ENCODE data around the gene FNDC11.

The FNDC11 gene

GRCh38 chr20:63591147-63591533 is 37.2 kb downstream of the FNDC11 start:
- H3K36me3 ChIP-seq (ENCODE audit: control insufficient read depth, insufficient read depth, low read length), result peaks cover 53% of the 10 kb centered on the region
- no peaks in the 10 kb centered on the region for H3K9me3 ChIP-seq (ENCODE audit: control insufficient read depth, low read length)
- WGBS, 2 experiments (ENCODE audit: insufficient coverage in 2 of 2), result 87 to 89% methylated on average over 4 of the region's 4 CpGs

DNA sequence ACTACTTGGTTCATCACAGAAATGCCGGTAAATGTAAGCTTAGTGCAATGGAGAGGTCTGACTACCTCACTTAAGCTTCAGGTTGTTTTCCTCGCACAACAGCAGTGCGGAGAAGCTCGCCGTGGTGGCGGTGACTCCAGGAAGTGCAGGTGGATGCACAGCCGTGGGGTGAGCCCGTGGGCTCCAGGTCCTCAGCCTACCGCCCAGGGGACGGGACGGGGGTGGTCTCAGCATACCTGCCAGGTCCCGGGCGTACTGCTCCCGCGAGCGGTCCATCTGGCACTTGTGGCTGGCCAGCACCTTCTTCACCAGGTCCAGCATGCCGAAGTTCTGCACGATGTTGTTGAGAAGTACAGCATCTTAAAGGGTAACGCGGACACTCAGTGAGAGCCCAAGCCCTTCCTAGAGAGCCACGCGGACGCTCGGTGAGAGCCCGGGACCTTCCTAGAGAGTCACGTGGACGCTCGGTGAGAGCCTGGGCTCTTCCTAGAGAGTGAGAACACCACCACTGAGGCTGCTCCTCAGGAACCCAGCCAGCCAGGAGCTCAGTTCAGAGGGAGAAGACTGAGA is 37.9 kb downstream of the FNDC11 start:
- H3K4me3 ChIP-seq (ENCODE audit: extremely low read depth, insufficient read depth, low read length, poor library complexity, severe bottlenecking), result no peak overlapping the region
- H3K9me3 ChIP-seq (ENCODE audit: control insufficient read depth, low read length), result no peaks in the 10 kb centered on the region
- 95 to 97% methylated on average over 28 of the region's 28 CpGs for WGBS, 2 experiments (ENCODE audit: insufficient coverage in 2 of 2)
- H3K4me1 ChIP-seq (ENCODE audit: control insufficient read depth, insufficient read depth, low read length, poor library complexity, severe bottlenecking), result peaks cover 6% of the 10 kb centered on the region
- peaks cover 54% of the 10 kb centered on the region for H3K36me3 ChIP-seq (ENCODE audit: control insufficient read depth, insufficient read depth, low read length)
- H3K27ac ChIP-seq (ENCODE audit: low read depth, low read length, severe bottlenecking), result no peak overlapping the region

More at GRCh38 chr20:63591147-63591533, 37.2 kb downstream of the FNDC11 start:
- no peak overlapping the region for H3K4me3 ChIP-seq (ENCODE audit: extremely low read depth, insufficient read depth, low read length, poor library complexity, severe bottlenecking)
- H3K4me1 ChIP-seq (ENCODE audit: control insufficient read depth, insufficient read depth, low read length, poor library complexity, severe bottlenecking), result peaks cover 6% of the 10 kb centered on the region
- H3K27ac ChIP-seq (ENCODE audit: low read depth, low read length, severe bottlenecking), result no peak overlapping the region

DNA sequence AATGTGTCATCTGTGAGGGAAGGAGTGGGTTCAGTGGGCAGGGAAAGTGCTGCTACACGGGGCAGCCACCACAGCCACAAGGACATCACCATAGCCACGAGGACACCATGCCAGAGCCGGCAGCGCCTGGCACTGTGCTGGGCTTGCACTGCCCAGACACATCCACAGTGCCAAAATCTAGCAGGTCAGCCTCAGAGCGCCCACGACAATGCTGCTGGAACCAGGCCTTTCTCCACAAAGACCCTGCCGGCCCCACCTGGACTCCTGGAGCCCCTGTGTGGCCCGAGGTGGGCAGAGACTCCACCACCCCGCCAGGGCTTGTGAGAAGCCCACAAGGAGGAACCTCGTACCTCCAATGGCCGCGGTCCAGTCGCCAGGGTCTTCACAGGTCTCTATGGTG is 38.7 kb downstream of the FNDC11 start:
- WGBS, 2 experiments (ENCODE audit: insufficient coverage in 2 of 2), result 97 to 98% methylated on average over 11 to 13 of the region's 13 CpGs
- peaks cover 51% of the 10 kb centered on the region for H3K36me3 ChIP-seq (ENCODE audit: control insufficient read depth, insufficient read depth, low read length)
- no peak overlapping the region for H3K27ac ChIP-seq (ENCODE audit: low read depth, low read length, severe bottlenecking)
- H3K4me3 ChIP-seq (ENCODE audit: extremely low read depth, insufficient read depth, low read length, poor library complexity, severe bottlenecking), result no peak overlapping the region
- peaks cover 6% of the 10 kb centered on the region for H3K4me1 ChIP-seq (ENCODE audit: control insufficient read depth, insufficient read depth, low read length, poor library complexity, severe bottlenecking)
- H3K9me3 ChIP-seq (ENCODE audit: control insufficient read depth, low read length), result no peaks in the 10 kb centered on the region

GRCh38 chr20:63594043-63594561 is 40.1 kb downstream of the FNDC11 start:
- WGBS, 2 experiments (ENCODE audit: insufficient coverage in 2 of 2), result 89 to 93% methylated on average over 9 to 10 of the region's 10 CpGs
- Histone ChIP-seq H3K4me1 (ENCODE audit: control insufficient read depth, insufficient read depth, low read length, poor library complexity, severe bottlenecking) (peaks cover 6% of the 10 kb centered on the region), H3K4me3 (ENCODE audit: extremely low read depth, insufficient read depth, low read length, poor library complexity, severe bottlenecking) (no peak overlapping the region), H3K9me3 (ENCODE audit: control insufficient read depth, low read length) (no peaks in the 10 kb centered on the region), H3K27ac (ENCODE audit: low read depth, low read length, severe bottlenecking) (no peak overlapping the region), H3K36me3 (ENCODE audit: control insufficient read depth, insufficient read depth, low read length) (peaks cover 56% of the 10 kb centered on the region)

DNA sequence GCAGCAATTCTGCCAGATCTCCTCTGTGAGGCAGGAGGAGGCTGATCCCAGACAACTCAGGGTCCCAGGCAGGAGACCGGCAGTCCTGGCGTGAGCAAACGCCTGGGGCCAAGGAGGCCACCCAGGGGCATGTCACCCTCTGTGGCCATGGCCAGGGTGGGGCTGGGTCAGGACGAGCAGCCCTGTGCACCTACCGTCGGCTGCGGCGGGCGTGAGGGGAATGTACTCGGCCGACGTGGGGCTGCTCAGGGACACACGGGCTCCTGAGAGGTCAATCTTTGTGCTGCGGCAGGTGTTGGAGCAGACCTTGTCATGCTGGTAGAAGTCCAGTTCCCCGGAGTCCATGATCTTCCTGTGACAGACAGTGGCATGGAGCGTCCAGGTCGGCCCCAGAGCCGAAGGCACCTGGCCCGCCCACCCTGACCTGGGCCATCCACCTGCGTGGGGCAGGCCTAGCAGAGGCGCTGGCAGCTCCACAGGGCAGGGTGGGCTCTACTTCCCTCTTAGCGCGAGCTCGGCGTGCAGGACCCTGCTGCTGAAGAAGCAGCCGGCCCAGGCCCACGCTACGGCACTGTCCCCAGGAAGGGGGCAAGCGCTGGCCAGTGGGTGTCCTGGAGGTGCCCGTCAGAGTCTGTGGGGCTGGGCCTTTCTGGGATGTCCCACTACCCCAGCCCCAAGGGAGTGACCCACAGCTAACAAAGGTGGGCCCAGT is 41.6 kb downstream of the FNDC11 start:
- Histone ChIP-seq H3K27ac (ENCODE audit: low read depth, low read length, severe bottlenecking) (no peak overlapping the region), H3K4me3 (ENCODE audit: extremely low read depth, insufficient read depth, low read length, poor library complexity, severe bottlenecking) (no peak overlapping the region), H3K4me1 (ENCODE audit: control insufficient read depth, insufficient read depth, low read length, poor library complexity, severe bottlenecking) (peaks cover 6% of the 10 kb centered on the region), H3K9me3 (ENCODE audit: control insufficient read depth, low read length) (no peaks in the 10 kb centered on the region), H3K36me3 (ENCODE audit: control insufficient read depth, insufficient read depth, low read length) (peaks cover 58% of the 10 kb centered on the region)
- WGBS, 2 experiments (ENCODE audit: insufficient coverage in 2 of 2), result 95 to 97% methylated on average over 23 to 29 of the region's 30 CpGs

DNA sequence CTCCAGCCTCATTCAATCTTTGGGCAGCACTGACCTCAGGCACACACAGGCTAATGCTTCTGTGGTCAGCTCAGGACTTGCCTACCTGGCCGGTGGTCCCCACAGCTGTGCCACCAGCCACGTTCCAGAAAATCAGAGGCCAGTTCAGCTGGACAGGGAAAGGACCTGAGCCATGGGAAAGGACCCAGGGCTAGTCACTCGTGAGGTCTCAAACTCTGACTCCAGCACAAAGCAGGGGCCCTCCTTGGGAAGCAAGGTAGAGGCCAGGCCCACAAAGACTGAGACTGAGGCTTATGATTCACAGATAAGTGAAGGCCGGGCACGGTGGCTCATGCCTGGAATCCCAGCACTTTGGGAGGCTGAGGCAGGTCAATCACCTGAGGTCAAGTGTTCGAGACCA is 42.5 kb downstream of the FNDC11 start:
- Histone ChIP-seq H3K4me3 (ENCODE audit: extremely low read depth, insufficient read depth, low read length, poor library complexity, severe bottlenecking) (no peak overlapping the region), H3K36me3 (ENCODE audit: control insufficient read depth, insufficient read depth, low read length) (peaks cover 61% of the 10 kb centered on the region), H3K9me3 (ENCODE audit: control insufficient read depth, low read length) (no peaks in the 10 kb centered on the region), H3K4me1 (ENCODE audit: control insufficient read depth, insufficient read depth, low read length, poor library complexity, severe bottlenecking) (peaks cover 6% of the 10 kb centered on the region), H3K27ac (ENCODE audit: low read depth, low read length, severe bottlenecking) (no peak overlapping the region)
- WGBS, 2 experiments (ENCODE audit: insufficient coverage in 2 of 2), result 93 to 94% methylated on average over 6 of the region's 6 CpGs

DNA sequence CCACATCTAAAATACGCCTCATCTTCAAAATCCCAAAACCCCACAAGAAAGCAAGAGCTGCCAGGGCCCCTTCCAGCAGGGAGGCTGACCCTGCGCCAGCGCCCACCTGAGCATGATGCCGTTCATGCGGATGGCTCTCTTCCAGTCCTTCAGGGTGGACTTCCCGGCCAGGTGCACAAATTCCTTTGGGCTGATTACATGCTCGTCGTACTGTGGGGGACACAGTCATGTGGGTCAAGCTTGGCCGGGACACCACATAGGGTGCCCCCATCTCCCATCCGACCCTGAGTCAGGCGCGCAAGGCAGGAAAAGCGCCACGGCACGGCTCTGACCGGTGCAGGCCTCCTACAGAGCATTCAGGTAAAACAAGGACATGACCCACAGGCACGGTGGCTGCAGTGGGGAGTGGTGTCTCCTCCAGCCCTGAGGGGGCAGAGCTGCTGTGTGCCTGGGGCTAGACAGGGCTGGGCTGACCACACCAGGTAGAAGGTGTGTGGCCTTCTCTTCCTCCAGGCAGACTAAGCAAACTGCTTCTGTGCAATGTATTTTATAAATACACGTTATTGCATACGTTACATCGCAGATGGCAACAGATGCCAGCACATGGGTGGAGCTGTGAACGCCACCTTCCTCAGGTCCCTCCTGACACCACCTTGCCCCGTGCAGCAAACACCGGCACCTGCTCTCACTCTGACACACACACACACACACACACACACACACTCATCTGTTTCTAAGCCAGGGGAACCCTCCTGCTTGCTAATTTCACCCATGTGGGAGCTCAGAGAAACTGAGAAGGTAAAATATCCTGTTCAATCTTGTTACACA is 43.9 kb downstream of the FNDC11 start:
- WGBS, 2 experiments (ENCODE audit: insufficient coverage in 2 of 2), result 91 to 96% methylated on average over 13 to 17 of the region's 23 CpGs
- H3K9me3 ChIP-seq (ENCODE audit: control insufficient read depth, low read length), result no peaks in the 10 kb centered on the region
- H3K36me3 ChIP-seq (ENCODE audit: control insufficient read depth, insufficient read depth, low read length), result peaks cover 61% of the 10 kb centered on the region

DNA sequence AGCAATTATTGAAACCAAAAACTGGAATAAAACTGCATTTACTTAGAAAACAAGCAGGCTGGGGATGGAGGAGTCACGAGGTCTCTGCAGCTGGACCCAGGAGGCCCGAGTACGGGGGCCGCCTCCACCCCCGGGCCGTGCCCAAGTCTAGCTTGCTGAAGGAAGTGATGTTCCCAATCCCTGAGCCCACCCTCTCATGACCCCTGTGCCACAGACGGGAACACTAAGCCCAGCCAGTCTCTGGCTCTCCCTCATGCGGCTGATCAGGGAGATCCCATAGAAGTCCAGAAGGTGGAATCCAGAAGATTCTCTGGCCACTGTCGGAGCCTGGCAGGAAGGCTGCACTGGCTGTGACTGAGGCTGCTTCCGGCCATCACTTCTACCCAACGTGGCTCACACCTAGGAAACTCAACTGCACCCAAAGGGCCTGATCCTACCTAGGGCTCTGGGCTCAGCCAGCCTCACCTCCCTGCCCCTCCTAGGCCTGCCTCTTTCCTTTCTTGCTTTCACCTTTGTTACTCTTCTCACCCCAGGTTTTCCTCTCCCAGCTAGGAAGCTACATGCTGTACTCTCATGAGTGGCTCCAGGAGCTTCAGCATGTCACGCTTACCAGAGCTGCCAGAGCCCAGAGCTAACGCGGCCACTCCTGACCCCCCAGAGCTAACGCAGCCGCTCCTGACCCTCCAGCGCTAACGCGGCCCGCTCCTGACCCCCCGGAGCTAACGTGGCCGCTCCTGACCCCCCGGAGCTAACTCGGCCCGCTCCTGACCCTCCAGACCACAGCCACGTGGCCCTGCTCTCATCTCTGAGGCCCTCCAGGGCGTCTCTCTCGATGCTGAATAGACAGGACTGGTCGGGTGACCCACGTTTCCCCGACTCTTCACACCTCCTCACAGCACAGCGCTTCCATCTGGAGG is 44.8 kb downstream of the FNDC11 start:
- no peak overlapping the region for H3K27ac ChIP-seq (ENCODE audit: low read depth, low read length, severe bottlenecking)
- peaks cover 6% of the 10 kb centered on the region for H3K4me1 ChIP-seq (ENCODE audit: control insufficient read depth, insufficient read depth, low read length, poor library complexity, severe bottlenecking)
- WGBS, 2 experiments (ENCODE audit: insufficient coverage in 2 of 2), result 92 to 93% methylated on average over 26 to 33 of the region's 33 CpGs
- no peaks in the 10 kb centered on the region for H3K9me3 ChIP-seq (ENCODE audit: control insufficient read depth, low read length)
- H3K4me3 ChIP-seq (ENCODE audit: extremely low read depth, insufficient read depth, low read length, poor library complexity, severe bottlenecking), result no peak overlapping the region
- peaks cover 57% of the 10 kb centered on the region for H3K36me3 ChIP-seq (ENCODE audit: control insufficient read depth, insufficient read depth, low read length)

More for the DNA sequence above, 43.9 kb downstream of the FNDC11 start:
- Histone ChIP-seq H3K27ac (ENCODE audit: low read depth, low read length, severe bottlenecking) (no peak overlapping the region), H3K4me3 (ENCODE audit: extremely low read depth, insufficient read depth, low read length, poor library complexity, severe bottlenecking) (no peak overlapping the region), H3K4me1 (ENCODE audit: control insufficient read depth, insufficient read depth, low read length, poor library complexity, severe bottlenecking) (peaks cover 6% of the 10 kb centered on the region)

- WGBS, 2 experiments (ENCODE audit: insufficient coverage in 2 of 2), result 89 to 92% methylated on average over 27 of the region's 27 CpGs
- Histone ChIP-seq H3K27ac (ENCODE audit: low read depth, low read length, severe bottlenecking) (no peak overlapping the region), H3K36me3 (ENCODE audit: control insufficient read depth, insufficient read depth, low read length) (peaks cover 55% of the 10 kb centered on the region), H3K9me3 (ENCODE audit: control insufficient read depth, low read length) (no peaks in the 10 kb centered on the region), H3K4me3 (ENCODE audit: extremely low read depth, insufficient read depth, low read length, poor library complexity, severe bottlenecking) (no peak overlapping the region), H3K4me1 (ENCODE audit: control insufficient read depth, insufficient read depth, low read length, poor library complexity, severe bottlenecking) (no peaks in the 10 kb centered on the region)
Observed at GRCh38 chr20:63599396-63600050, 45.6 kb downstream of the FNDC11 start.

Measured in mesodermal cell (in vitro differentiated cells).